Osteoblast (primary cell): ENCODE measurements around the gene TUBB4A. TPM values are rescaled to one million over a fixed set of nuclear protein-coding genes. Genes with fewer than 3 reads are reported as not detected.

ENCODE experiments used
- DNase-seq: peaks from one replicate; pipeline ENCODE4 v3.0.0; 2011; ENCODE audit warnings: low spot score, mixed read lengths; ENCODE audit not compliant: insufficient read length; ENCODE audit errors: missing footprints
- H2AFZ ChIP-seq: 2 replicates; pipeline ENCODE4 v1.6.0; 2011; ENCODE audit warnings: mild to moderate bottlenecking, low read length
- H3K27ac ChIP-seq: 2 replicates; pipeline ENCODE4 v1.5.1; 2011; ENCODE audit warnings: mild to moderate bottlenecking, low read depth, low read length, moderate library complexity
- H3K27me3 ChIP-seq: 2 replicates; pipeline ENCODE4 v1.6.0; 2012; ENCODE audit warnings: mild to moderate bottlenecking, control low read depth, inconsistent platforms, low read length, moderate library complexity; ENCODE audit not compliant: insufficient read depth
- H3K36me3 ChIP-seq: 2 replicates; pipeline ENCODE4 v1.5.1; 2011; ENCODE audit warnings: mild to moderate bottlenecking, low read length, control low read depth, moderate library complexity; ENCODE audit not compliant: insufficient read depth
- H3K4me1 ChIP-seq: 2 replicates; pipeline ENCODE4 v1.5.1; 2011; ENCODE audit warnings: mild to moderate bottlenecking, low read length, control low read depth, moderate library complexity; ENCODE audit not compliant: insufficient read depth
- H3K4me2 ChIP-seq: 2 replicates; pipeline ENCODE4 v1.6.0; 2011; ENCODE audit warnings: mild to moderate bottlenecking, low read length; ENCODE audit not compliant: insufficient read depth
- H3K4me3 ChIP-seq: fragments of 200-600 bp; sonication (generic); 3 replicates; pipeline ENCODE4 v1.5.1; 2012; ENCODE audit warnings: mild to moderate bottlenecking, low read length, inconsistent platforms; ENCODE audit not compliant: insufficient read depth
- H3K79me2 ChIP-seq: 2 replicates; pipeline ENCODE4 v1.6.0; 2012; ENCODE audit warnings: mild to moderate bottlenecking, low read length, control low read depth, inconsistent platforms; ENCODE audit not compliant: insufficient read depth
- H3K9me3 ChIP-seq: 2 replicates; pipeline ENCODE4 v1.5.1; 2011; ENCODE audit warnings: low read depth, low read length, control low read depth
- H4K20me1 ChIP-seq: 2 replicates; pipeline ENCODE4 v1.6.0; 2012; ENCODE audit warnings: mild to moderate bottlenecking, low read length, control low read depth; ENCODE audit not compliant: insufficient read depth
- CTCF ChIP-seq: IDR thresholded peaks from 2 replicates; pipeline ENCODE4 v1.5.1; 2011; ENCODE audit warnings: mild to moderate bottlenecking, low read depth, low read length, moderate library complexity; ENCODE audit errors: extremely low read depth
- total RNA-seq: library from RNA; depleted of rRNA; stranded (reverse); fragments of >200 nt; gene quantifications from 2 replicates; pipeline ENCODE4 v1.2.3, GENCODE V29; 2012

Gene TUBB4A
- total RNA-seq, 1 donor, result not detected

GRCh38 chr19:6473647-6474046 lies 28.5 kb downstream of the TUBB4A start:
- H3K79me2 ChIP-seq, result no peaks in the 10 kb centered on the region
- no peaks in the 10 kb centered on the region for H3K36me3 ChIP-seq
- H3K4me2 ChIP-seq, result no peak overlapping the region
- H3K27ac ChIP-seq, result no peak overlapping the region
- no peak overlapping the region for H3K4me3 ChIP-seq
- no peak for DNase-seq
- no peak for TF ChIP-seq CTCF
- no peaks in the 10 kb centered on the region for H4K20me1 ChIP-seq
- no peaks in the 10 kb centered on the region for H3K4me1 ChIP-seq
- peaks cover 9% of the 10 kb centered on the region for H3K27me3 ChIP-seq
- H3K9me3 ChIP-seq, result no peaks in the 10 kb centered on the region
- no peak overlapping the region for H2AFZ ChIP-seq

GRCh38 chr19:6472713-6473112 lies 29.4 kb downstream of the TUBB4A start:
- peaks cover 9% of the 10 kb centered on the region for H3K27me3 ChIP-seq
- no peak overlapping the region for H3K4me2 ChIP-seq
- H4K20me1 ChIP-seq, result no peaks in the 10 kb centered on the region
- no peak overlapping the region for H3K4me3 ChIP-seq
- H3K4me1 ChIP-seq, result no peaks in the 10 kb centered on the region
- no peak for TF ChIP-seq CTCF
- H3K79me2 ChIP-seq, result no peaks in the 10 kb centered on the region
- H2AFZ ChIP-seq, result no peak overlapping the region
- no peaks in the 10 kb centered on the region for H3K36me3 ChIP-seq
- H3K27ac ChIP-seq, result no peak overlapping the region
- peak; percentile 26 for DNase-seq
- no peaks in the 10 kb centered on the region for H3K9me3 ChIP-seq

GRCh38 chr19:6471076-6471475 lies 31.0 kb downstream of the TUBB4A start:
- DNase-seq, result peak; percentile 34
- Histone ChIP-seq H3K79me2 (no peaks in the 10 kb centered on the region), H3K27ac (no peak overlapping the region), H3K36me3 (no peaks in the 10 kb centered on the region), H4K20me1 (no peaks in the 10 kb centered on the region), H3K4me3 (no peak overlapping the region), H3K9me3 (no peaks in the 10 kb centered on the region), H3K27me3 (peaks cover 13% of the 10 kb centered on the region), H3K4me1 (no peaks in the 10 kb centered on the region), H2AFZ (no peak overlapping the region), H3K4me2 (no peak overlapping the region)
- TF ChIP-seq CTCF, result no peak

GRCh38 chr19:6470173-6470572 lies 31.9 kb downstream of the TUBB4A start:
- H3K79me2 ChIP-seq, result no peaks in the 10 kb centered on the region
- H3K9me3 ChIP-seq, result no peaks in the 10 kb centered on the region
- H3K4me1 ChIP-seq, result no peaks in the 10 kb centered on the region
- TF ChIP-seq CTCF, result no peak
- H3K27me3 ChIP-seq, result peaks cover 12% of the 10 kb centered on the region
- H3K27ac ChIP-seq, result no peak overlapping the region
- no peak overlapping the region for H3K4me2 ChIP-seq
- no peak overlapping the region for H3K4me3 ChIP-seq
- peak; percentile 61 for DNase-seq
- no peak overlapping the region for H2AFZ ChIP-seq
- no peaks in the 10 kb centered on the region for H3K36me3 ChIP-seq
- H4K20me1 ChIP-seq, result no peaks in the 10 kb centered on the region
